ENCODE data around the gene LTA4H.
A peak's percentile ranks its signal among the peaks of the same experiment; 100 is the strongest.

LTA4H gene

DNA sequence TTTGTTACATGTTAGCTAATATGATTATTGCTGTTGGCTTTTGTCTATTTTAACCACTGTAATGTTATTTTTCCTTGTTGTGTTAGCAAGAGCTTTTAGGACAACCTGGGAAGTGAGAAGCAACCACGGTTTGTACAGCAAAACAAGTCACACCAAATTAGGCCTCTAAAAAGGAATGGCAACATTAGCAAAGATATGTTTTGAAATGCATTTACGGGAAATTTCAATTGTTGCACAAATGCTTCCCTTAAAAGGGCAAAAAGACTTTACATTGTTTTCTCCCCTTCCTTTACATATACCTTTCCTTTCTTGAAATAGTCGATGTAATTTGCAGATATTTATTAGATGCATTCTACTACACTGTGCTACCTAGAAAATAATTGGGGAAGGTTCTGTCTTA is 4.1 kb upstream of the LTA4H start:
- Mint-ChIP-seq H3K4me1 (no peaks in the 10 kb centered on the region), H3K36me3 (ENCODE audit: insufficient read depth) (peaks cover 3% of the 10 kb centered on the region), H3K9me3 (no peaks in the 10 kb centered on the region), H3K27ac (ENCODE audit: low read depth) (no peak overlapping the region), H3K27me3 (no peaks in the 10 kb centered on the region), H3K4me3 (no peak overlapping the region)
- no peak for ATAC-seq (replicated peaks; ENCODE audit: extremely low read depth, poor library complexity, severe bottlenecking)
- no peak for DNase-seq (ENCODE audit: low spot score in 2 of 2)

DNA sequence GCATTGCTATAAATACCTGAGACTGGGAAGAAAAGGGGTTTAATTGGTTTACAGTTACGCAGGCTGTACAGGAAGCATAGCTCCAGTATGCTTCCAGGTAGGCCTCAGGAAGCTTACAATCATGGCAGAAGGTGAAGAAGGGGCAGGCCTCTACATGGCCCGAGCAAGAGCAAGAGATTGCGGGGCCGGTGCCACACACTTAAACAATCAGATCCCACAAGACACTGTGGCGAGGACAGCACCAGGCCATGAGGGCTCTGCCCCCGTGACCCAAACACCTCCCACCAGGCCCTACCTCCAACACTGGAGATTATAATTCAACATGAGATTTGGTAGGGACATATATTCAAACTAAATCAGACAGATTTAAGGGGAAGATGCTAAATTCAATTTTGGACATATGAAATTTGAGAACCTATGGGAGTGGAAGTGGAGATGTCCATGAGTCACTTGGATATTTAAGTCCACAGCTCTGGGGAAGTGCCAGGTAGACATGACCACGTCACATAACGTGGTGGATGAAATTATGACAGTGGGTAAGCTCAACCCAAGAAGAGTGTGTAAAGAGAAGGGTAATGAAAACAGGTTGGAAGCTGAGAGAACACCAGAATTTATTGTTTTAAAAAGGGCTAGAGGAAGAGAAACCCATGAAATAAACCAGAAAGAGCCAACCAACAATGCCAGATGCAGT is 1.5 kb upstream of the LTA4H start:
- Mint-ChIP-seq H3K36me3 (ENCODE audit: insufficient read depth) (peaks cover 3% of the 10 kb centered on the region), H3K4me3 (no peak overlapping the region), H3K4me1 (no peaks in the 10 kb centered on the region), H3K27ac (ENCODE audit: low read depth) (no peak overlapping the region), H3K9me3 (no peaks in the 10 kb centered on the region), H3K27me3 (no peaks in the 10 kb centered on the region)
- DNase-seq (ENCODE audit: low spot score in 2 of 2): no peak
- ATAC-seq (replicated peaks; ENCODE audit: extremely low read depth, poor library complexity, severe bottlenecking): no peak

DNA sequence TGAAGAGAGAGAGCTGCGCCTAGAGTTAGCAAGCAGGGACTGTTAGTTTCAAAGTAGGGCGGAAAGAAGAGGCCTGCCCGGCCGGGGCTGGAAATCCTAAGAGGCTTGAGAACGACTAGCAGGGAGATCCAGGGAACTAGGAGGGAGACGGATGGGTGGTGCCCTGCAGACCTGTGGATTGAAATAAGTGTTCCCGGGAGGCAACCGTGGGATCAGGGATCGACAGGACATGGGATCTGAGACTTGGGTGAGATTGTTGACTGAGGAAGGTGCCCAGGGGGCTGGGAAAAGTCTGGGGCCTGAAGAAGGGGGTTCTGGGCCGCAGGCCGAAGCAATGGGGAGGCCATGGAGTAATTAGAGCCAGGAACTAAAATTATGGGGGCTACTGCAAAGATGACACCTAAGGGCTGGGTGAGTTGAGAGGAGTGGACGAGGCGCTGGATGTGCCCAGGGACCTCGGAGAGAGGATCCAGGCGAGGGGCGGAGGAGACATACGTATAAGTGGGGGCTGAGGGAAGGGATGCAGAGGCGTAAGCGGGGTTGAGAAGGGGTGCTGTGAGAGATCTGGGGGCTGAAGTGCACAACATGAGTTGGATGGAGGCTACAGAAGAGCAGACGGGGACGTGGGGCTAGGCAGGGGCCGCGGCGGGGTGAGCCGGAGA is 635 bp downstream of the LTA4H start:
- H3K4me1 Mint-ChIP-seq: peaks cover 9% of the 10 kb centered on the region
- no peaks in the 10 kb centered on the region for H3K9me3 Mint-ChIP-seq
- no peak overlapping the region for H3K4me3 Mint-ChIP-seq
- DNase-seq (ENCODE audit: low spot score in 2 of 2) (peak in 1 of 2 donors; percentile 12), ATAC-seq (replicated peaks; ENCODE audit: extremely low read depth, poor library complexity, severe bottlenecking) (no peak)
- no peaks in the 10 kb centered on the region for H3K27me3 Mint-ChIP-seq
- peaks cover 3% of the 10 kb centered on the region for H3K36me3 Mint-ChIP-seq (ENCODE audit: insufficient read depth)
- no peak overlapping the region for H3K27ac Mint-ChIP-seq (ENCODE audit: low read depth)

DNA sequence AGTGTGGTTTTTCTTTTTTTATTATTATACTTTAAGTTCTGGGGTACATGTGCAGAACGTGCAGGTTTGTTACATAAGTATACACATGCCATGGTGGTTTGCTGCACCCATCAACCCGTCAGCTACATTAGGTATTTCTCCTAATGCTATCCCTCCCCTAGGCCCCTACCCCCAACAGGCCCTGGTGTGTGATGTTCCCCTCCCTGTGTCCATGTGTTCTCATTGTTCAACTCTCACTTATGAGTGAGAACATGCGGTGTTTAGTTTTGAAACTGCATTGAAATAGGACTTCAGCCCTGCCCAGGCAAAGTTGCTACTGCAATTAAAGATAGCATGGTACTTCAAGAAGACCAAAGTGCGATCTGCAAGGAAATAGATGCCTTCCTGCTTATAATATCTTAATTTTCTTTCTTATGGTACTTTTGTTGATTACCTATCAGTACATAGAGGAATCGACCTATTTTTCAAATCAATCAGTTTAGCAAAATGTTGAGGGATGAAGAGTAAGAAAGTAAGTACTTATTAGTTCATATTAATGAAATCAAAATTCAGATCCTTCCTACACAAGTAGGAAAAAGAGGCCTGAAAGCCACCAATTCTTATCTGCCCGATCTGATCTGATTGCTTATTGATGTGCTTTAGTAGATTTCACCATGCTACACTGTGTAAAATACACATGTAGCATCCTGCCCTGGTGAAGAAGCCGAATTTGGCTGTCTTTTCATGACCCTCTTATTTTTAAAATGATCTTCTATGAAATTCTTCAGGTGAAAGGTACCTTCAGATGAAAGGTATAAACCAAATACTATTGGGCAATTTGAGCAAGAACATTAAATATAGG is 1.6 kb downstream of the LTA4H start:
- H3K4me1 Mint-ChIP-seq: peaks cover 11% of the 10 kb centered on the region
- DNase-seq (ENCODE audit: low spot score in 2 of 2) (no peak), ATAC-seq (replicated peaks; ENCODE audit: extremely low read depth, poor library complexity, severe bottlenecking) (no peak)
- no peak overlapping the region for H3K4me3 Mint-ChIP-seq
- no peak overlapping the region for H3K27ac Mint-ChIP-seq (ENCODE audit: low read depth)
- H3K9me3 Mint-ChIP-seq: no peaks in the 10 kb centered on the region
- peaks cover 3% of the 10 kb centered on the region for H3K36me3 Mint-ChIP-seq (ENCODE audit: insufficient read depth)
- H3K27me3 Mint-ChIP-seq: no peaks in the 10 kb centered on the region

DNA sequence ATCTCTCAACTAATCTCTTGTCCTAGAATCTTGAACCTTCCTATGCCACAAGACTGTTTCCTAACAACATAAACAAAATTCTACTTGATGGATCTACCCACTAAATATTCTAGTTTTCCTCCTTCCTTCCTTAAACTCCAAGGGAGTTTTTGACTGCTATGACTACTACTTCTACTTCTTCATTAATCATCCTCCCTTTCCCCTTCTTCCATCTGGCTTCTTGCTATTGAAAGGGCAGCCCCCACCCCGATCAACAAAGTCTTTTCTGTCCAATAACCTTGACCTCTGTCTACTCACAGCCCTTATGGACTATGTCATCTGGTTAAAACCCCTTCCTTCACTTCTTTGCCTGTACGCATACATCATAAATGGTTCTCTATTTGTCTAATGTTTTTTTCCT is 5.6 kb downstream of the LTA4H start:
- Mint-ChIP-seq H3K27me3 (no peaks in the 10 kb centered on the region), H3K4me1 (peaks cover 11% of the 10 kb centered on the region), H3K4me3 (no peak overlapping the region), H3K9me3 (no peaks in the 10 kb centered on the region), H3K27ac (ENCODE audit: low read depth) (peak overlapping the region; percentile 20), H3K36me3 (ENCODE audit: insufficient read depth) (peaks cover 8% of the 10 kb centered on the region)
- DNase-seq (ENCODE audit: low spot score in 2 of 2): no peak
- ATAC-seq (replicated peaks; ENCODE audit: extremely low read depth, poor library complexity, severe bottlenecking): no peak

DNA sequence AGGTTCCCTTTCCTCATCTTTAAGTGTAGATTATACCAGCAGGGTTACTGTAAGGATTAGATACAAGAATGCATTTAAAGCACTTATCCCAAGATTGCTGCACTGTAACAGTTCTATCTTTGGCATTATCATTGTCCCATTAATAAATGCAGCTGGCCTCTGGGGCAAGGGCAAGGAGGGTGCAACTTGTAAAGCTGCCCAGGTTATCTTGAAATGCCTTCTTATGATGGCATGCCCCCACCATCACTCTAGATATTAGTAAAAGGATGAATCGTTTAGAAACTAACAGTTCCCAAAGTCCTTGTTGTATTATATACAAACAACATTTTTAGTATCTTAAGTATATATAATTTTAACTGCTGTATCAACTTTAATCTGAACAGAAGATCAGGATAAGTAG is 6.8 kb downstream of the LTA4H start:
- Mint-ChIP-seq H3K4me3 (no peak overlapping the region), H3K27ac (ENCODE audit: low read depth) (no peak overlapping the region), H3K27me3 (no peaks in the 10 kb centered on the region), H3K4me1 (peaks cover 11% of the 10 kb centered on the region), H3K9me3 (no peaks in the 10 kb centered on the region), H3K36me3 (ENCODE audit: insufficient read depth) (peaks cover 17% of the 10 kb centered on the region)
- DNase-seq (ENCODE audit: low spot score in 2 of 2) (no peak), ATAC-seq (replicated peaks; ENCODE audit: extremely low read depth, poor library complexity, severe bottlenecking) (no peak)

DNA sequence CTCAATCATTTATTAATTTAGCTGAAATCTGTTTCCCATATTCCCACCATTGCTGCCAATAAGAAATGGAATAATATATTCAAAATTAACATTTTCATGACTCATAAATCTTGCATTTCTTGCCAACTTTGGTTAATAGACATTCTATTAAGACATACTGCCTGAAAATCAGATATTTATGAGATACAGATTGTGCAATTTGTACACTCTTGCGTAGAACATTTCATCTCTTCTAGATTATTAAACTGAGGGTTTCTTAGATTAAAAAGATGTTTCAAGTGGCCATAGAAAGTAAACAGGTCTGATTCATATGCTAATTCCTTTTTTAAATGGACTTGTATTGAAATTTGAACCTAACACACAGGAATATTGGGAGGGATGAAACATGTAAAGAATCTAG is 9.1 kb downstream of the LTA4H start:
- no peak for ATAC-seq (replicated peaks; ENCODE audit: extremely low read depth, poor library complexity, severe bottlenecking)
- DNase-seq (ENCODE audit: low spot score in 2 of 2): no peak
- Mint-ChIP-seq H3K4me1 (peaks cover 11% of the 10 kb centered on the region), H3K9me3 (no peaks in the 10 kb centered on the region), H3K36me3 (ENCODE audit: insufficient read depth) (peaks cover 28% of the 10 kb centered on the region), H3K27me3 (no peaks in the 10 kb centered on the region), H3K27ac (ENCODE audit: low read depth) (no peak overlapping the region), H3K4me3 (no peak overlapping the region)

DNA sequence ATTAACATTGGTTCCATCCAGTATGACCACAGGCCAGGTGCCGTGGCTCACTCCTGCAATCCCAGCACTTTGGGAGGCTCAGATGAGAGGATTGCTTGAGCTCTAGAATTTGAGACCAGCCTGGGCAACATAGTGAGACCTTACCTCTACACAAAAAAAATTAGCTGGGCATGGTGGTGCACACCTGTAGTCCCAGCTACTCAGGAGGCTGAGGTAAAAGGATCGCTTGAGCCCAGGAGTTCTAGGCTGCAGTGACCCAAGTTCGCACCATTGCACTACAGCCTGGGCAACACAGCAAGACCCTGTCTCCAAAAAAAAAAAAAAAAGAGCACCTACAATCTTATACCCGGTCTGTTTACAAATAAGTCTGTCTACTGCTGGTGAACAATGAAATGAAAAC is 9.9 kb downstream of the LTA4H start:
- no peaks in the 10 kb centered on the region for H3K9me3 Mint-ChIP-seq
- DNase-seq (ENCODE audit: low spot score in 2 of 2) (no peak), ATAC-seq (replicated peaks; ENCODE audit: extremely low read depth, poor library complexity, severe bottlenecking) (no peak)
- peaks cover 32% of the 10 kb centered on the region for H3K36me3 Mint-ChIP-seq (ENCODE audit: insufficient read depth)
- no peaks in the 10 kb centered on the region for H3K27me3 Mint-ChIP-seq
- no peak overlapping the region for H3K4me3 Mint-ChIP-seq
- no peak overlapping the region for H3K27ac Mint-ChIP-seq (ENCODE audit: low read depth)
- H3K4me1 Mint-ChIP-seq: peaks cover 10% of the 10 kb centered on the region

DNA sequence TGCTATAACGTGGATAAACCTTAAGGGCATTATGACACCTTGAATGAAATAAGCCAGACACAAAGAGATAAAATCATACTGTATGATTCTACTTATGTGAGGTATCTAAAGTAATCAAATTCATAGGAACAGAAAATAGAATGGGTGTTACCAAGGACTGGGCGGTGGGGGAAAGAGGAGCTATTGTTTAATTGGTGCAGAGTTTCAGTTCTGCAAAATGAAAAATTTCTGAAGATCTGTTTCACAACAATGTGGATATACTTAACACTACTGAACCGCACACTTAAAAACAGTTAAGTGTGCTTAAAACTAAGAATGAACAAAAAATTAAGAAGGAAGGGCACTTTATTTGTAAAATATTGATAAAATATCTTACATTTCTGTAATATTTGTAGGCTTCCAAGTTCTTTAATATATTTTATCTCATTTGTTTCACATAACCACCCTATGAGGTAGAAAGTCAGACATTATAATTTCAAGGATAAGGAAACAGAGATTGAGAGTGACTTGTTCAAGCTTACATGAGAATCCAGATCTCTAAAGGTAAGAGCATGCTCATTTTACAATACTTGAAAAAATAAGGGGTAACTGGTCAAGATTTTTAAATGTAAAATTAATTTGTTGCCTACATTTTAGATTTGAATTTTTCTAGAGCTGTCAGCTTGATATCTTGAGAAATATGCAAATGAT is 14.9 kb downstream of the LTA4H start:
- Mint-ChIP-seq H3K4me3 (no peak overlapping the region), H3K36me3 (ENCODE audit: insufficient read depth) (peaks cover 44% of the 10 kb centered on the region), H3K9me3 (no peaks in the 10 kb centered on the region), H3K27ac (ENCODE audit: low read depth) (no peak overlapping the region), H3K27me3 (no peaks in the 10 kb centered on the region), H3K4me1 (no peaks in the 10 kb centered on the region)
- no peak for ATAC-seq (replicated peaks; ENCODE audit: extremely low read depth, poor library complexity, severe bottlenecking)
- no peak for DNase-seq (ENCODE audit: low spot score in 2 of 2)

DNA sequence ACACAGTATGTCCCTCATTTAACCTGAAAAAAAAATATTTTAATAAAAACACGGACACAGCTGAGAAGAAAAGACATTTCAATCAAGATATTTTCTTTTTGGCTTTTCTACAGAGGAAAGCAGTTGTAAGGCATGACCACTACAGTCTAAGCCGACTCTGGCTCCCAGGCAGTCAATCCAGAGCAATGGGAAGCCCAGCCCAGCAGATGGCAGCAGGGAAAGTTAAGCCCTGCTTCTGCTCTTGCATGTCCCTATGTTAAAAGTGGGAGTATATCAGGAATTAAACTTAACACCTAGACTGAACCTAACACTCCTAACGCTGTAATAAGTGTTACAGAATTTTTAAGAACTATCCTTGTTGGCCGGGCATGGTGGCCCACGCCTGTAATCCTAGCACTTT is 19.7 kb downstream of the LTA4H start:
- DNase-seq (ENCODE audit: low spot score in 2 of 2) (no peak), ATAC-seq (replicated peaks; ENCODE audit: extremely low read depth, poor library complexity, severe bottlenecking) (no peak)
- Mint-ChIP-seq H3K36me3 (ENCODE audit: insufficient read depth) (peaks cover 54% of the 10 kb centered on the region), H3K9me3 (no peaks in the 10 kb centered on the region), H3K4me3 (no peak overlapping the region), H3K4me1 (no peaks in the 10 kb centered on the region), H3K27me3 (no peaks in the 10 kb centered on the region), H3K27ac (ENCODE audit: low read depth) (no peak overlapping the region)

DNA sequence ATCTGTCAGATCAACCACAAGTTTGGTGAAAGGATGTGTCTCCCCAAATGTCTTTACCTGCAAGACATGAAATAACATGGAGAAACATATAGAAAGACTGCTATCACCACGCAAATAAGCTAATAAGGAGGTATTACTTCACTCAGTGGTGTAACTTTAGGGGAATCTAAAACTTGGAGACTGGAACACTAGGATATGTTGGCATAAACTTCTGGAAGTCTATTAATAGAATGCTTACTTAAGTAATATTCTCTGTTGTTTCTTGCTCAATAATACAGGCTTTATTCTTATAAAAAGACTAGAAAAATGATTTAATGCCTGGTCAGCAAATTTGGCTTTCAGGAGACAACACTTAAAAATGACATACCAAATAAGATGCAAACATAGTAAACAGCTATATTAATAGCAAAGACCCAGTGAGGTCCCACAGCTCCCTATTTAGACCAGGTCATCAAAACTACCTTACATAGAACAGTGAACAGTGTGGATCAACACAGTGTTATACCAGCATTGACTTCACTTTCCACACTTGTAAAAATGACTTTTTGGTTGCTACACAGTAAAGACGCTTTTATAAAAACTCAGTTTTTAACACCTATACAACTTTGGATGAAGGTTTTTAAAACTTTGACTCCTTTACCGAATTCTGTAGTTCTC is 20.3 kb downstream of the LTA4H start:
- H3K4me1 Mint-ChIP-seq: no peaks in the 10 kb centered on the region
- ATAC-seq (replicated peaks; ENCODE audit: extremely low read depth, poor library complexity, severe bottlenecking) (no peak), DNase-seq (ENCODE audit: low spot score in 2 of 2) (no peak)
- no peaks in the 10 kb centered on the region for H3K9me3 Mint-ChIP-seq
- H3K36me3 Mint-ChIP-seq (ENCODE audit: insufficient read depth): peaks cover 56% of the 10 kb centered on the region
- no peak overlapping the region for H3K4me3 Mint-ChIP-seq
- H3K27ac Mint-ChIP-seq (ENCODE audit: low read depth): peak overlapping the region; percentile 55
- H3K27me3 Mint-ChIP-seq: no peaks in the 10 kb centered on the region

DNA sequence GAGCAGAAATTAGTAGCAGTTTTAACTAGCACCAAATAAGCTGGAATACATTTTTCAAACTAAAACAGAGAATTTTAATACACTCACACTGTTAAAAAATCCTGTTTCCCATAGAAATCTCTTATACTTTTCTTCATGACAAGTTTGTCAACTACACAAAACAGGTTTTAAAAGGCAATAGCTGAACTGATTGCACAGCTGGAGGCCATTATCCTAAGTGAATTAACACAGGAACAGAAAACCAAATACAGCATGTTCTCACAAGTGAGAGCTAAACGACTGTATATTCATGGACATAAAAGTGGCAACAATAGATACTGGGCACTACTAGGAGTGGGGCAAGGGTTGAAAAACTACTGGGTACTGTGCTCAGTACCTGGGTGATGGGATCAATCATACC is 27.7 kb downstream of the LTA4H start:
- H3K9me3 Mint-ChIP-seq: no peaks in the 10 kb centered on the region
- H3K36me3 Mint-ChIP-seq (ENCODE audit: insufficient read depth): peaks cover 55% of the 10 kb centered on the region
- ATAC-seq (replicated peaks; ENCODE audit: extremely low read depth, poor library complexity, severe bottlenecking) (no peak), DNase-seq (ENCODE audit: low spot score in 2 of 2) (no peak)
- H3K4me1 Mint-ChIP-seq: no peaks in the 10 kb centered on the region
- H3K4me3 Mint-ChIP-seq: no peak overlapping the region
- no peaks in the 10 kb centered on the region for H3K27me3 Mint-ChIP-seq
- no peak overlapping the region for H3K27ac Mint-ChIP-seq (ENCODE audit: low read depth)

Data from central memory CD8-positive, alpha-beta T cell (primary cell).